ENCODE measurements around the gene SLCO4A1. TPM values are rescaled to one million over a fixed set of nuclear protein-coding genes. Genes with fewer than 3 reads are reported as not detected.

SLCO4A1 gene
- total and polyA plus RNA-seq, 9 donors, result 0.11 to 1.2 (median 0.45) TPM

DNA sequence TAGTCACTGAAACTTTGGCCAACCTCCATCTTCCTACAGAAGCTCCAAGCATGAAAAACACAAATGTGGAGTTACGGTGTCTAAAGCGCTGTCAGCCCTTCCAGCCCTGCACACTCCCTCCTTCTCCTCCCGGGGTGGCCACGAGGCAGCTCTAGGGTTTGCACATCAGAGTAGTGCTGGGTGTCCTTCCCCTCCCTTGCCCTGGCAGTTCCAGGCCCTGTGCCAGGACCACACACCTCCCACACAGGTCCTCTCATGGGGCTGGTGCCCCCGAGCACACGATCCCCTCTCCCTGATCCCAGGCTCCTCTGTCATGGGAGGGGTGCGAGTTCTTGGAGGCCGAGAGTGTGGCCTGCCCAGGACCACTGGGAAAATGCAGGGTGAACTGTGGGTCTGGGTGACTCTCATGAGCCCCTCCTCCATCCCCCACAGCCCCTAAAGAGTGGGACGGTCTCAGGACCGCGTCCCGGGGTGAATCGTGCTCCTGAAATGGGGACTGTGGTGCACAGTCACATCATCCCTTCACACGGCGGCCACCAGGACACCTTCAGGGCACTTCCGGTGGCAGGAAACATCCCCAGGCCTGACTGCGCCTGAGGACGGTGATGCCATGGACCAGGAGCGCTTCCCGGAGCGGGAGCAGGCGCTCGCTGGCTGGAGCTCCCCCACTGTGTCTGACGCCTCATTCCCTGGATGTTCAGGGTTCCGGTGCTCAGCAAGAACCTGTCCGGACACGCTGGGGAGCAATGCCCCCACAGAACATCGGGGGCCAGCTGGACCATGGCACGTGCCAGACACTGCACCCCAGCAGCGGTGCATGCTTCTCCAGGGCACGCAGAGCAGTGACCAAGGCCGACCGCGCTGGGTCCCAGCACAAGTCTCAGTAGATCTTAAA, 42.8 kb upstream of the SLCO4A1 start:
- no peak overlapping the region for H3K4me3 ChIP-seq (ENCODE audit: low read length)
- no peaks in the 10 kb centered on the region for H3K36me3 ChIP-seq (ENCODE audit: control insufficient read depth, insufficient read depth, low read length)
- no peaks in the 10 kb centered on the region for H3K9me3 ChIP-seq (replicated peaks; ENCODE audit: control insufficient read depth, low read depth, low read length)
- peaks cover 33% of the 10 kb centered on the region for H3K4me1 ChIP-seq (ENCODE audit: control insufficient read depth, insufficient read depth, low read length)
- no peak overlapping the region for H3K27ac ChIP-seq (ENCODE audit: low read length)
- no peak for DNase-seq
- 80% methylated on average over 29 of the region's 34 CpGs for WGBS (ENCODE audit: insufficient coverage)
- H3K27me3 ChIP-seq (ENCODE audit: control insufficient read depth, insufficient read depth, low read length), result peaks cover 73% of the 10 kb centered on the region

DNA sequence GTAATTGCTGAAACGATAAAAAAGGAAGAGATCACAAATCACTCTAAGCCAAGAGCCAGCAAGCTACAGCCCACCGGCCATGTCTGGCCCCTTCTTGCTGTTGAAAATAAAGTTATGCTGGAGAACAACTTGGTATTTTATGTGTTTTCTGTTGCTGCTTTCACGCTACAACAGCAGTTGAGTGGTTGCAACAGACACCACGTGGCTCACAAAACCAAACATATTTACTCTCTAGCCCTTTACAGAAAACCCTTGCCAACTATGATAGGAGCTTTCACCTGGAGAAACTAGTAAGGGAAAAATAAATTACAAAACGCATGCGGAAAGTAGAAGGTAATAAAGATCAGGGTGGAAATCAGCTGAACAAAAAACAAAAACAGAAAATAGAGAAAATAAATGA, 41.1 kb upstream of the SLCO4A1 start:
- no peak for DNase-seq
- no peak overlapping the region for H3K4me3 ChIP-seq (ENCODE audit: low read length)
- no CpG with 5 or more reads among the region's 6 CpGs for WGBS (ENCODE audit: insufficient coverage)
- H3K9me3 ChIP-seq (replicated peaks; ENCODE audit: control insufficient read depth, low read depth, low read length), result no peaks in the 10 kb centered on the region
- H3K27me3 ChIP-seq (ENCODE audit: control insufficient read depth, insufficient read depth, low read length), result peaks cover 62% of the 10 kb centered on the region
- no peaks in the 10 kb centered on the region for H3K36me3 ChIP-seq (ENCODE audit: control insufficient read depth, insufficient read depth, low read length)
- no peak overlapping the region for H3K27ac ChIP-seq (ENCODE audit: low read length)
- peaks cover 39% of the 10 kb centered on the region for H3K4me1 ChIP-seq (ENCODE audit: control insufficient read depth, insufficient read depth, low read length)

DNA sequence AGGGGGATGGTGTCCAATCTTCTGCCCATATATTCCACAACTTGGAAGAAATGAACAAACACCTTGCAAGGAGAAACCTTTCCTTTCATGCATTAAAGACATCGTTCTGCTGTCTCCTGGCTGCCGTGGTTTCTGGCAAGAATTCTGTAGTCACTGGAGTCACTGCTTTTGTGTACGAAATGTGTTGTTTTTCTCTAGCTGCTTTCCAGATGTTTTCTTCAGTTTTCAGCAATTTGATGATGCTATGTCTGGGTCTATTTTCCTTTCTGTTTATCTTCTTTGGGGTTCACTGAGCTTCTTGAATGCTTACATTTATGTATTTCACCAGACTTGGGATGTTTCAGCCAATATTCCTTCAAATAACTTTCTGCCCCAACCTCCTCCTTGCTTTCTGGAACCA, 40.6 kb upstream of the SLCO4A1 start:
- Histone ChIP-seq H3K27me3 (ENCODE audit: control insufficient read depth, insufficient read depth, low read length) (peaks cover 57% of the 10 kb centered on the region), H3K9me3 (replicated peaks; ENCODE audit: control insufficient read depth, low read depth, low read length) (no peaks in the 10 kb centered on the region), H3K4me3 (ENCODE audit: low read length) (no peak overlapping the region), H3K27ac (ENCODE audit: low read length) (no peak overlapping the region), H3K4me1 (ENCODE audit: control insufficient read depth, insufficient read depth, low read length) (peaks cover 45% of the 10 kb centered on the region), H3K36me3 (ENCODE audit: control insufficient read depth, insufficient read depth, low read length) (no peaks in the 10 kb centered on the region)
- DNase-seq, result no peak
- 16% methylated on average over 3 of the region's 3 CpGs for WGBS (ENCODE audit: insufficient coverage)

DNA sequence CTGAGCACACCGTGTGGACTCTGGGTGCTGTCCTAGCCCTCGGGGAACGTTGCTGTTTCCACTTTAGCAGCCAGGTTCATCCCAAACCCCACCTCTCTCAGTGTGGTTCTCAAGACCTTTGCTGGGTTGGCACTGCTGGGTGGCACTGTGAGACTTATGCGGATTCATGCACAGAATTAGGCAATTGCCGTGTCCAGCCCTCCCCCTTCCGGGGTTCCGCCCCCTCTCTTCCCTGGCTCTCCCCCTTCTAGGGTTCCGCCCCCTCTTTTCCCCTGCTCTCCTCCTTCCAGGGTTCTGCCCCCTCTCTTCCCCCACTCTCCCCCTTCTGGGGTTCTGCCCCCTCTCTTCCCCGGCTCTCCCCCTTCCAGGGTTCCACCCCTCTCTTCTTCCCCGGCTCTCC, 39.8 kb upstream of the SLCO4A1 start:
- Histone ChIP-seq H3K9me3 (replicated peaks; ENCODE audit: control insufficient read depth, low read depth, low read length) (no peaks in the 10 kb centered on the region), H3K4me1 (ENCODE audit: control insufficient read depth, insufficient read depth, low read length) (peaks cover 45% of the 10 kb centered on the region), H3K27ac (ENCODE audit: low read length) (no peak overlapping the region), H3K27me3 (ENCODE audit: control insufficient read depth, insufficient read depth, low read length) (peaks cover 48% of the 10 kb centered on the region), H3K36me3 (ENCODE audit: control insufficient read depth, insufficient read depth, low read length) (no peaks in the 10 kb centered on the region), H3K4me3 (ENCODE audit: low read length) (no peak overlapping the region)
- WGBS (ENCODE audit: insufficient coverage), result 44% methylated on average over 6 of the region's 10 CpGs
- no peak for DNase-seq

DNA sequence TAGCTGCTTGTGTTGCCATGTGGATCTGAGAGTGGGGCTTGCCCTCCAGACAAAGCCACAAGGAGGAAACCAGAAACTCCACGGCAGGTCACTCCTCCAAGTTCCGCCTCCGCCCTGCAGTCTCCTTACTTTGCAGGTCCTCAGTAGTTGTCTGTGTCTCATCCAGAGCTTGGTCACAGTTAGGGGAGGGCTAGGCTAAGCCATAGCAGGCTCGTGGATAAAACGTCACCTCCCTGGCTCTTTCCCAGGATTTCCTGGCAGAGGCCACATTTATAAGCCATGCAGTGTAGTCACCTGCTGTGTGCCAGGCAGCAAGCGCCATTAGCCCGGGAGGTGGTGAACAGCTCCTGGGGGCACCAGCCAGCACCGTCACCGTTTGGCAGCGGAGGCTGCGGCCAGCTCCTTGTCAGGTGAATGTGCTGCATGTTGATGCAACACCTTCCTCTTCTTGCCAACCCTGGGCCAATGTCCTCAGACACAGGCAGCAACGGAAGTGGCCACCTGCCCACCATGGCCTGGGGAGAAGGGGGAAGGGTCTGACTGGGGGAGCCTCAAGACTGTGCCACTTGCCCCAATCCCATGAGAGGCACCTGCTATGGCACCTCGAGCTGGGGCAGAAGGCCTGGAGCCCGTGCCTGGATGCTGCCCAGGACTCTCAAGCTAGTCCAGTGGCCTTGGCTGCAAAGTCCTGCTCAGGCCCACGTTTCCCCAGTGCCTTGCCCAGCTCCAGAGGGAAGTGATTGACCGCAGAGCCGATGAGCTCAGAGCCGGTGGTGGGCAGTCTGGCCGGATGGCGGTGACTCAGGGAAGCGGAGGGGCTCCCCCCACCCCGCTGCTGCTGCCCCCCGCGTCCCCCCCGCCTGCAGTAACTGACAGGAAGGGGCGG, 39.0 kb upstream of the SLCO4A1 start:
- DNase-seq, result no peak
- H3K4me3 ChIP-seq (ENCODE audit: low read length), result no peak overlapping the region
- H3K27me3 ChIP-seq (ENCODE audit: control insufficient read depth, insufficient read depth, low read length), result peaks cover 45% of the 10 kb centered on the region
- H3K4me1 ChIP-seq (ENCODE audit: control insufficient read depth, insufficient read depth, low read length), result peaks cover 40% of the 10 kb centered on the region
- H3K36me3 ChIP-seq (ENCODE audit: control insufficient read depth, insufficient read depth, low read length), result no peaks in the 10 kb centered on the region
- WGBS (ENCODE audit: insufficient coverage), result 37% methylated on average over 19 of the region's 26 CpGs
- H3K9me3 ChIP-seq (replicated peaks; ENCODE audit: control insufficient read depth, low read depth, low read length), result no peaks in the 10 kb centered on the region
- H3K27ac ChIP-seq (ENCODE audit: low read length), result no peak overlapping the region

DNA sequence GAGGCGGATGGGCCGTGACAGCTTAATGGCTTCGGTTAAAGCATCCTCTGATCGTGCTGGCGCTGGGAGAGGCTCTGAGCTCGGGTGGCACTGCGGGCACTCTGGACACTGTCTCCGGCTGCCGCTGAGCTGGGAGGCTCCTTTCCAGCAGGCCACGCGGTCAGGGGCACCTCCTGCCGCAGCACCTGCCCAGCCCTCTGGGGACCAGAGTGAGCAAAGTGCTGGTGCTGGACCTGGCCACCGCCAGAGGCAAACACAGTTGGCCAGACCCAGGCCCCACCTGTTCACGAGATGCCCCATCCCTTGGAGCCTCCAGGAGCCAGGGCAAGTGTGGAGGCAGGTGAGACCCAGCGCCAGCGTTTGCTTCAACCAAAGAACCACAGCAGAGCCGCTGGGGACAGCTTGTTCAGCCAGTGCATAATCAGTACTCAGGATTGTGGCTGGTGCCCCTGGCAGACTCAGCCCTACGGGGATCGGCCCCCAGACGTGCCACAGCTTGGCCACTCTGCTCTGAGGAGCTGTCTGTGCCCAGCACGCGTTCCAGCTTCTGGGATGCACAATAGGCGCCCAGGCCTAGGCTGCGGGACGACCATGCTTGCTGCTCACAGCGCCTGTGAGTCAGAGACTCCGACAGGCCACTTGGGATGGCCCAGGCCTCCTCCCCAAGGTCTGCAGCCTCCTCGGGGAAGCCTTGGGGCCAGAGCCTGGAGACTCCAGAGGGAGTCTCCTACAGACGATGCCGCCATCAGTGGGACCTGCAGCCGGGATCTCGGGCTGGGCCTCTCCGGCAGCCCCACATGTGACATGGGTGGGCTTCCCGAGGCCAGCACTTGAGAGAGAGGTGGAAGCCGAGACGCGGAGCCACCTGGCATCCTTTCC, 38.2 kb upstream of the SLCO4A1 start:
- no peak for DNase-seq
- H3K27ac ChIP-seq (ENCODE audit: low read length), result no peak overlapping the region
- 77% methylated on average over 37 of the region's 37 CpGs for WGBS (ENCODE audit: insufficient coverage)
- no peak overlapping the region for H3K4me3 ChIP-seq (ENCODE audit: low read length)
- H3K4me1 ChIP-seq (ENCODE audit: control insufficient read depth, insufficient read depth, low read length), result peaks cover 35% of the 10 kb centered on the region
- H3K27me3 ChIP-seq (ENCODE audit: control insufficient read depth, insufficient read depth, low read length), result peaks cover 45% of the 10 kb centered on the region
- no peaks in the 10 kb centered on the region for H3K9me3 ChIP-seq (replicated peaks; ENCODE audit: control insufficient read depth, low read depth, low read length)
- no peaks in the 10 kb centered on the region for H3K36me3 ChIP-seq (ENCODE audit: control insufficient read depth, insufficient read depth, low read length)

DNA sequence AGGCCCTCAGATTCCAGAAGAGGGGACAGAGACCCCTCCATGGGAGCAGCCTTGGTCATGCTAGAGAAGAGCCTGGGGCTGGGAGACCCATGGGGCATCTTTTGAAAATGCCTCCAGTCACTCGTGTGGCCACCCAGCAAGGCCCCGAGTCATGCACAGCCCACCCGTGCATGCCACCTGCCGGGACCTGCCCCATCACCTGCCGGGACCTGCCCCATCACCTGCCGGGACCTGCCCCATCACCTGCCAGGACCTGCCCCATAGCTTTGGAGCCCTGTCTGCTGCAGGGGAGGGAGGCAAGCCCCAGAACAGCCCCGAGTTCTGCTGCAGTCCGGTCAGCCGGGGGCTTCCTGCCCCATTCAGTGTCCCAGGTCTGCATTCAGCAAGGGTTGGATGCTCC, 37.5 kb upstream of the SLCO4A1 start:
- no peak overlapping the region for H3K4me3 ChIP-seq (ENCODE audit: low read length)
- no peak for DNase-seq
- H3K27ac ChIP-seq (ENCODE audit: low read length), result no peak overlapping the region
- H3K9me3 ChIP-seq (replicated peaks; ENCODE audit: control insufficient read depth, low read depth, low read length), result no peaks in the 10 kb centered on the region
- WGBS (ENCODE audit: insufficient coverage), result 65% methylated on average over 9 of the region's 9 CpGs
- peaks cover 44% of the 10 kb centered on the region for H3K27me3 ChIP-seq (ENCODE audit: control insufficient read depth, insufficient read depth, low read length)
- peaks cover 37% of the 10 kb centered on the region for H3K4me1 ChIP-seq (ENCODE audit: control insufficient read depth, insufficient read depth, low read length)
- no peaks in the 10 kb centered on the region for H3K36me3 ChIP-seq (ENCODE audit: control insufficient read depth, insufficient read depth, low read length)

DNA sequence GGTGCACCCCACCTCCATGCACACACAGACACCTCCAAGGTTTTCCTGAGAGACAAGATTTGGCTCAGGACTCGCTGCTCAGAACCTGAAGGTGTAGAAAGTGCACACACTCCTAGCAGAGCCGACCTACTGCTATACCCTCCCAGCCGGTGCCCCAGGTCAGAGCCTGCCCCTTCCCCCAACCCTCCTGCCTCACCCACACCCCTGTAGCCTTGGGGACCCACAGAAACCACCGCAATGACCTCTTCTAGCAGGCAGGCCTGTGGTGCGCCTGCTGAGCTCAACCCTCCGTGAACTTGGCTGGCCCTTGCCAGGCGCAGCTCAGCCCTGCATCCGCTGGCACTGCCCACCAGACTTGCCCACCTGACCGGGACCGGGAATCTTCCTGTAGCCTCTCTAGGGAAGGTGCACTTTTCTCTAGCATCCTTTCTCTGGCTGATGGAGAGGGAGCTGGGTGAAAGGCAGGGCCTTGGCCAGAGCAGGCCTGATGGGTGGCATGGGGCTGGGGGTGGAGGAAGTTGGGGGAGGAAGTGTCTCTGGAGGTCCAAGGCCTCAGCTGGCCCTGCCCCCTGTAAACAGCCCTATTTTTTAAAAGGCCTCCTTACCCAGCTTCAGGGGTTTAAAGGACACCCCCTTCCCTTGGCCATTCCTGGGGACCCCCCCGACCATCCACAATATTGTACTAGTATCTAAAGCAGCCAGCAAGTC, 36.9 kb upstream of the SLCO4A1 start:
- no peak for DNase-seq
- 89% methylated on average over 8 of the region's 11 CpGs for WGBS (ENCODE audit: insufficient coverage)
- H3K36me3 ChIP-seq (ENCODE audit: control insufficient read depth, insufficient read depth, low read length), result no peaks in the 10 kb centered on the region
- no peak overlapping the region for H3K4me3 ChIP-seq (ENCODE audit: low read length)
- no peaks in the 10 kb centered on the region for H3K9me3 ChIP-seq (replicated peaks; ENCODE audit: control insufficient read depth, low read depth, low read length)
- peaks cover 46% of the 10 kb centered on the region for H3K27me3 ChIP-seq (ENCODE audit: control insufficient read depth, insufficient read depth, low read length)
- no peak overlapping the region for H3K27ac ChIP-seq (ENCODE audit: low read length)
- H3K4me1 ChIP-seq (ENCODE audit: control insufficient read depth, insufficient read depth, low read length), result peaks cover 38% of the 10 kb centered on the region

DNA sequence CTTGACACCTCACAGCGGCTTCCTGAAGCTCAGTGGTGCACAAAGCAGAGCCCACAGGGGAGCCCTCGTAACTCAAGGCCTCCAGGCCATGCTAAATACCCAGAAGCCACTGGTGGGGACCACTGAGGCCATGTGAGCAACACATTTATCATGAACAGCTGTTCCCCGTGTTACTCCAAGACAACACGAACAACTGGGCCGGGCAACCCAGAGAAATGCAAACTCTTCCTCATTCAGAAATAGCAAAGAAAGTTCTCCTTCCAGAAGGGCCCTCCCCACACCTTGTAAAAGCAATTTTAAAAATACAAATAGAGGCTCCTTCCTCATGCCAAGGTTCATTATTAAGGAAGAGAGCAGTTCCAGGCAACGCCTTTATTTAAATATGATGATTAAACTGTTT, 36.3 kb upstream of the SLCO4A1 start:
- no peak for DNase-seq
- H3K4me1 ChIP-seq (ENCODE audit: control insufficient read depth, insufficient read depth, low read length), result peaks cover 38% of the 10 kb centered on the region
- no peak overlapping the region for H3K4me3 ChIP-seq (ENCODE audit: low read length)
- peaks cover 3% of the 10 kb centered on the region for H3K9me3 ChIP-seq (replicated peaks; ENCODE audit: control insufficient read depth, low read depth, low read length)
- no peaks in the 10 kb centered on the region for H3K36me3 ChIP-seq (ENCODE audit: control insufficient read depth, insufficient read depth, low read length)
- H3K27ac ChIP-seq (ENCODE audit: low read length), result no peak overlapping the region
- WGBS (ENCODE audit: insufficient coverage), result 48% methylated on average over 4 of the region's 6 CpGs
- H3K27me3 ChIP-seq (ENCODE audit: control insufficient read depth, insufficient read depth, low read length), result peaks cover 46% of the 10 kb centered on the region
